Erythroblast (primary cell): Measurements from ENCODE around the gene ABCD1.

ENCODE experiments used
- GATA1 ChIP-seq: IDR thresholded peaks from 2 replicates; pipeline ENCODE4 v1.6.1; 2011; ENCODE audit warnings: low read depth, mild to moderate bottlenecking, control low read depth, low read length, moderate library complexity
- POLR2A ChIP-seq: IDR thresholded peaks from 2 replicates; pipeline ENCODE4 v1.6.1; 2011; ENCODE audit warnings: mild to moderate bottlenecking, low read length

DNA sequence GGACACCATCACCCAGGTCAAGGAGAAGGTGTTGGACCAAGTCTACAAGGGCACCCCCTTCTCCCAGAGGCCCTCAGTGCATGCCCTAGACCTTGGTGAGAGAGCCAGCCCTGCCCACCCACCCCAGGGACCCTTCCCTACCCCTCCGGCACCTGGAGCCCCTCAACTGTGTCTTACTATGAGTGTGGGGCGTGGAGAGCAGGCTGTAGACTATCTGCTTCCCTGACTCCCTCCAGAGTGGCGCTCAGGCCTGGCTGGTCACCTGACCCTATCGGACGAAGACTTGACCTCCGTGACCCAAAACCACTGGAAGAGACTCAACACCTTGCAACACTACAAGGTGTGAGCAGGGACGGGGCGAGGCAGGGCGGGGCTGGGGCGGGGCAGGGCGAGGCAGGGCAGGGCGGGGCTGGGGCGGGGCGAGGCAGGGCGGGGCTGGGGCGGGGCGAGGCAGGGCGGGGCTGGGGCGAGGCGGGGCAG lies 51.5 kb downstream of the ABCD1 start:
- TF ChIP-seq POLR2A (no peak), GATA1 (no peak)
